HG03159 (cell line): ENCODE measurements around the gene CLSTN2.

Experiments used
- ATAC-seq: cut with Tn5 transposase; IDR thresholded peaks from one replicate; pipeline ENCODE4 v1.9.1; 2021; ENCODE audit warnings: mild to moderate bottlenecking, moderate library complexity; ENCODE audit not compliant: unreplicated experiment

The CLSTN2 gene

DNA sequence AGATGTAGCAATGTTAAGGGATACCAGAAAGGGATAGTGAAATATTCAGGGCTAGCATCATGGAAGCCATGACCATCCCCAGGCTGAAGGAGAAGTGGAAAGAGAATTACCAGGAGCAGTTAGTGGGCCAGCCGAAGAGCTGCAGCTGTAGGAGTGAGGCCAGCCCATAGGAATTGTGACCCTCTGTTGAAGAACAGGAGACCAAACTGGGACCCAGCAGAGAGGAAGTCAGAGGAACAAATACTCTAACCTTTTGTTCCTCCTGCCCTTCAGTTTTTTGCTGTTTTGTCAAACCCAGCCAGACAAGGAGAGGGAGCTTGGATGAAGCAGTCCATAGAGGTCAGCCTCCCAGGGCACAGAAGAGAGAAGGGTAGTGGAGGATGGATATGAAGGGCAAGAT lies 115.4 kb downstream of the CLSTN2 start:
- no peak for ATAC-seq

DNA sequence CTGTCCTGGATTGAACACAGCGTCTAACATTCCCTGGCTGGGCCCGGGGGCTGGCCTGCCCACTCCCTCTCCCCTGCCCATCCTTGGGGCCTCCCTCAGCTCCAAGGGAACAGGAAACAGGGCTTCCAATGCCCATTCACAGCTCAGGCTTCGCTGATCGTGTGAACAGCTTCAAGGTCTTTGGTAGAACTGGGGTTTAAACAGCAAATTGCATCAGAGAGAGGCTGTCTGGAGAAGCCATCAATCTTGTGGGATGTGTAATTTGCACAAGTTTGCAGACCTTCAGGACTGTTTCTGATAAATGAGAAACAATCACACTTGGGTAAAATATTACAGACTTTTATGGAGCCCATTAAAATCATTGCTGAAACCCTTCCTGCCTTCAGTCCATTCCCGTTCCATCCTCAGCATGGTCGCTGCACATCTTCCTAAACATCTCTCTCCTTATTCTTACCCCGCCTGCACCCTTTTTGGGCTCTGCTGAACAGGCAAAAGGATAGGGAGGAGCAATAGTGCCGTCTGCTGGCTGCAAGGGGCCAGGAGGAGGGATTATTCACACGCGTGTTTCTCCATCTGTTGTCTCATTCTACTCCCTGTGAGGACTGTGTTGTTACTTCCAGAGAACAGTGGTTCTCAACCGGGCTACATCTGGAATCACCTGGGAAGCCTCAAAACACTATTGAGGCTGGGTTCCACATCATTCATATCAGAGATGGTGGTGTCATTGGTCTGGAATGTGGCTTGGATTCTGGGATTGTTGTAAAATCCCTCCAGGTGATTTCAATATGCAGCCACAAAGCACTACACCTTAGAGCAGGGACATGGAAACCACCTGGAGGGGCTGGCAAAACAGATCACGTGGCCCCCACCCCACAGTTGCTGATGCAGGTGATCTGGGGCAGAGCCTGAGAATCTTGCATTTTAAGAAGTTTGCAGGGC lies 116.3 kb downstream of the CLSTN2 start:
- no peak for ATAC-seq

DNA sequence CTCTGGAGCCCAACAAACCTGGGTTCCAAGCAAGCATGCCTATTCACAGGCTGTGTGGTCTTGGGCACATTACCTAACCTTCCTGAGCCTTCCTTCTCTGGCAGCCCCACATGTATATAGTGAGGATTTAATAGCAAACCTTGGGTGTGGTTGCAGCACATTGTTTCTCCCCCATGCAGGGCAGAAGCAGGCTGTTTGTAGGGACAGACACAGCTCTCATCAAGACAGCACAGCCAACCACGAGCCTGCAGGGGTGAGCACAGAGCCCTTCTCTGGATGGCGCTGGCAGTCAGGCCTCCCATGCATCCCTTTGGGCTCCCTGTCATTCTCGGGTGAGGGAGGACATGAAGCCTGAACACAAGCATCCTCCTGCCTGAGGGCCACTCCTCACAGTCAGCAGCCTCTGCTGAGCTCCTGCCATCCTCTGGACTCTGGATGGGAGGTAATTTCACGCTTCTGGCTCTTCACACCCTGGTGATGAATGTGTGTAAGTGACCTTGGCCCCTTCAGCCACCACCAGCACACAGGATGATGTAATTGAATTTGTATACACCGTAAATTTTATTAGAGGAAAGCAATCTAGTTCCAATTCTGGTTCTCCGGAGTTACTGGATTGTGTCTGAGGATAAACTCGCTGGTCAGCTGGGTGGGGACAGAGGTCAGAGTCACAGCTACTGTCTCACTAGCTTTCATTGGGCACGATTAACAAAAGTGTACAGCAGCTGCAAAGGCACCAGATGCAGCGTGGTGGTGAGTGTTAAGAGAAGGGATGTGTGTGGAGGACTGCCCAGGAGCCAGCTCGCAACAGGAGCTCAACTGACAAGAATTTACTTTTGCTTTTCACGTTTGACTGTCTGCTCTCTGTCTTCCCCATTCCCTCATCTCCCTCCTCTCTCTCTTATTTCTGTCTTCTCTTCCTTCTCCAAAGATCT lies 118.1 kb downstream of the CLSTN2 start:
- no peak for ATAC-seq

DNA sequence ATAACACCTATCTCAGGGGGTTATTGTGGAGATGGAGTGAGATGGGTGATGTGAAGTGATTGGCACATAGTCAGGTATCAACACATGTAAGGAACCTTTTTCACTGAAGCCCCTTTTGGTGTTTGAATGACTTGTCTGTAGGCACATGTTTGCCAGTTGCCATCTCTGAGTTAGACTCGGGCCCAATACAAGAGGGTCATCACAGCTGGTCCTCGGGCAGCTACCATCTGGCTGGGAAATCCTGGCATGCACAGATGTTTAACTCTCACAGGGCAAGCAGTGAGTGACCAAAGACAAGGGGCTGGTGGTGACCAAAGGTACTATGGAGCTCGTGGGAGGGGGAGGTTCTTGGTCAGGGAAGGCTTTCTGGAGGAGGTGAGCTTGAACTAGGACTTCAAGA lies 118.8 kb downstream of the CLSTN2 start:
- ATAC-seq: no peak

DNA sequence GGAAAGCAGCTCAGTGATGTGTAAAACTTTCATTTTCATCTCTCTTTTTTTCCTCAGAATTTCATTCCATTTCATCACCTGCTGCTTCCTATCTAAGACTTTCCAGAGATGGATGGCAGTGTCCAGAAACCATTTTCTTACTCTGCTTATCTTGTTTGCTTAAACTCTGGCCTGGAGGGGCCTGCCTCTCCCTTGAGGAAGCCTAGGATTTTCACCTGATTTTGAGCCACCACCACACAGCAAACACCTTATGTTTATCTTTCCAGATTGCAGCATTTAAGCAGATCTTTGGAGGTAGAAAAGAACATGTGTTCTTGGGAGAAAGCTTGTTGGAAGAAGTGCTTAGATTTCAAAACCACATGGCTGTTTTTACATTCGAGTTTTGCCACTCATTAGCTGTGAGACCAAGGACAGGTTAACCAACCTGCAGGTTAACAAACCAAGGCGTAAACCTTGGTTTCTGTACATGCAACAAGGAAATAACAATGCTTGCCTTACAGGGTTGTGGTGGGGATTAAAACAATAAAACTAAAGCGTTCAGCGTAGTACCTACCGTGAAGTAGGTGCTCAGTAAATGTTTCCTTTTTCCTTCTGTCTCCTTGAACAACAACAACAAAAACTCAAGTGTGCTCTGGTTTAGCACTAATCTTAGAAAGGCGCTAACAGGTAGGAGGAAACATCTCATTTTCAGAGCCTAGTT lies 120.3 kb downstream of the CLSTN2 start:
- no peak for ATAC-seq

DNA sequence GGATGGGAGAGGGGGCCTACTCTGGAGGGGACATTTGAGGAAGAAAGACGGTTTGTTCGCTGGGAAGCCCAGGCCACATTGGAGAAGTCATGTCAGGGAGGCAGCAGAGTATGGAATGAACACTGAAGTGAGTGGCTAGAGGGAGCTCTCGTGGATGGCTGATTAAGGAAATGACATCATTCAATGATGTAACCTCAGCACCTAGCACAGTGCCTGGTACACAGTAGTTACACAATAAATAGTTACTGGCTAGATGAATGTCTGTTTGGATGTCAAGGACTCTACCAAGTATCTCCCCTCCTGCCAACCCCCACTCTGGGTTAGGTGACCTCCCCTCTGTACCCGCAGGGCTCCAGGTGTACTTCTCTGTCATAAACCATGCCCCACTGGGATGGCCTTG lies 121.1 kb downstream of the CLSTN2 start:
- no peak for ATAC-seq

DNA sequence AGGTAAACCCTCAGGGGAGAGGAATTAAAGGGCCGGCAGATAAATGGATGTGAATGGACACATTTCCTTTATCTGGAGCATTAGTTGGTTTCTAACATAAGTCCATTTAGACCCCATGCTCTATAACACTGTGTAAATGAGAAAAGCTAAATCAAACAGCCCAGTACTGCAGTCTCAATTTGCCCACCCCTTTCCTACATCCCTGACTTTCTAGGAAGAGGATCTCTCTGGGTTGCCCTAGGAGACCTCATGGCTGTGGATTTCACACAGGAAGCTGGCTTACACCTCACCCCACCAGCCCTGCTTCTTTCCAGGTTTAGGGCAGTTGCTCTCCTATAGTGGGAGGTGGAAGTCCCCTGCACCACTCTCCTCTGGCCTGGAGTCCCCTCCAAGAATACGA lies 126.2 kb downstream of the CLSTN2 start:
- ATAC-seq: no peak

DNA sequence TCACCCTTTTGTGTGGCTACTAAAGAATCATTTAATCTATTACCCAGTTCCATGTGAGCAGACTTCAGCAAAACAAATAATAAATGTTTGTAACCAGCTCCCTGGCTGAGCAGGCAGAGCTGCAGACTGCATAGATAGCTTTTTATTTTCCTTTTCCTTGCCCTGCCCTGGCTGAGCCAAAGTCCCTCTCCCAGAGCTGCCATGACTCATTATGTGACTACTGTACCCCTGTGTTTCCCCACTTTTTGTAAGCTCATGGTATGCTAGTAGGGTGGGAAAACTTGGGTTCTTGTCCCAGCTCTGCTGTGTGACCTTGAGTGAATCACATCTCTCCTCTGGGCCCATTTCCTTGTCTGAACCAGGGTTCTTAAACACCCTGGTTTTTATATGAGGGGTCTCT lies 127.5 kb downstream of the CLSTN2 start:
- ATAC-seq: no peak

DNA sequence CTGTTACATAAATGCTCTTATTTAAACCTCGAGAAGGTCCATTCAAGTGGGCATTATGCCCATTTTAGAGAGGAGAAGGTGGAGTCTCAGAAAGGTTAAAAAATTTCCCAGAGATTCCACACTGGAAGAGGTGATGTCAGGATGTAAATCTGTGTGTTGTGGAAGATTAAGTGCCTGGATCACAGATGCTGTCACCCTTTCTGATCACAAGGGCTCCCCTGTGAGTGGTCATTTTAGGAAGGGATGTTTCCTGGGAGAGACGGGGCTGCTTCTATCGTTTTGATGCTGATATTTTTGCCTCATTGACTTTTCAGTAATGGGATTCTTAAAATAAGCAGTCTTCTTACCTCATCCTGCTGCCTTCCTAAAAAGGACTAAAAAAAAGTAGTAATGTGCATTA lies 132.5 kb downstream of the CLSTN2 start:
- no peak for ATAC-seq

DNA sequence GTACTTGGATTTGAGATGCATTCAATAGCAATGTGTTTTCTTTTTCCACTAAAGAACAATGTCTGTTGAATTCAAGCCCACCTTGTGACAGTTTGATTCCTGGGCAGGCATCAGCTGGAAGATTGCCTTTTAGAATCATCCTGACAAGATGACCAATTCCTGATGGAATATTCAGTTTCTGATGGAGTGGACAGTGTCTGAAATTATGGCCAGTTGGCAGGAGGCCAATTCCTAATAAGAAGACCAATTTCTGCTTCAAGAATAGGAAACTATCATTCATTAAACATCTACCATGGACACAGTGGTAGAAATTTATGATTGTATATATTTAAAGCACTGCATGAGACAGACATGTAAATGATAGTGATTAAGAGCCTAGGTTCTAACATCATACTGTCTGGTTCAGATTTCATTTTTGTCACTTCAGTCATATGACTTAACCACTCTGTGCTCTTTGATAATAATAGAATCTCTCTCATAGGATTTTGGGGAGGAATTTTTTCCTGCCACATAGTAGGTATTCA lies 133.6 kb downstream of the CLSTN2 start:
- no peak for ATAC-seq

DNA sequence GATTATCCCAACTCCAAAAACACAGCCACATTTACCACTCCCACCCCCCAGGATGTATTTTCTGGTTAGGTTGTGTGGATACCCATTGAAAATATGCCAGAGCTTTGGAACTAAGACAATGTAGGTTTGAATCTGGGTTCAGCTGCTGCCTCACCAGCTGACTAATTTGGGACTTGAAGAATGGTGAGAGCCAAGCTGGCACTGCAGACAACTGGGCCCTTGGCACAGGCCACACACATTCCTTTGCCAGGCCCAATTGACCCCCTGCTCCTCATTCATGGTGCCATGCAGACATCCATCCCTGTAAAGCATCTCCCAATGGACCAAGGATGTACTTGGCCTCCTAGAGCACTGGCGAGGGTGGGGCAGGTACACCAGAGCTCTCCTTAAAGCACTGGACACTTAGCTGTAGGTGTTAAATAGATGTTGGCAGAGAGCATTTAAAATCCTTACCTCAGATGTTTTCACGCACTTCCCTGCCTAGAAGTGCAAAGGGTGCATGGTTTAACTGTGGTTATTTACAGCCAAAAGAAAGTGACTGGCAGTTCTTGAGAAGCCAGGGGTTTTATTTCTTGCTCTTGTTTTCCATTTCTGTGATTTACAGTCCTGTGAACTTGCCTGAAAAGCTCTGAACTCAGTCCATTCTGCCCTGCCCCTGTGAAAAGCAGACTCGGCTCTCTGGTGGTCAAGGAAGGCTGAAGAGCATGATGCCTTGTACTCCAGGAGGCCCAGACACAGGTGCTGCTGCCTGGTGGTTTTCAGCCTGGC lies 138.5 kb downstream of the CLSTN2 start:
- ATAC-seq: no peak

DNA sequence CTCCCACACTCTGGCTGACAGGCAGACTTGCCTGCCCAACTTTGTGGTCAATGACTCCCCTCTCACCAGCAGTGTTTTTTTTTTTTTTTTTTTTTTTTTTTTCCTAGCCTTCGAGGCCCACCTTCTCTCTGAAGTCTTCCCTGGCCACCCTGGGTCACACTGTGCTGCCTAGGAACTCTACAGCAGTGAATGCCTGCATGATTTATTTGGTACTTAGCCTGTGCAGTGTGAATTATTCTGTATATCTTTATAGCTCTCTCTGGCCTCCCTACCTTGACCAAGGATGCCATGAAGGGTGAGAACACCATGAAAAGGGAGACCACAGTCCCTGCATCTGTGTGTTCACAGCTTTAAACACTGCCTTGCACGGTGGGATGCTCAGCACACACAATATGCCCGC lies 141.6 kb downstream of the CLSTN2 start:
- no peak for ATAC-seq

DNA sequence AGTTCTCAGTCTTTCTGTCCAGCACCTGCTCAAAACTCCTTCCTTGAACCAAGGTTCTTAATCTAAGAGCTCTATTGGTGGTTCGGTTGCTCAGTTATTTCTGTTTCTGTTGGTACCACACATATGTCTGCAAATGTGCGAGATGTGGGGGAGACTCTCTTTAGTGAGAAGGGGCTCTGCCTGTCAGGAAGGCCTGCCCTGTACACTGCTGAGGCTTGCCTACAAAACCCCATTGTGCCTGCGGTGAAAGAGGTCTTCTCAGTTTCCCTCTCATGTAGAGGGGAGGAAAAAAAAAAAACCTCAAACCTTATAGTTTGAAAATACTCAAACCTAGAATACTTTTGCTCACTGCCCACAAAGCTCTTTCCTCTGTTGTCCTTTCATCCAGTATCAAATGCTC lies 142.4 kb downstream of the CLSTN2 start:
- no peak for ATAC-seq

DNA sequence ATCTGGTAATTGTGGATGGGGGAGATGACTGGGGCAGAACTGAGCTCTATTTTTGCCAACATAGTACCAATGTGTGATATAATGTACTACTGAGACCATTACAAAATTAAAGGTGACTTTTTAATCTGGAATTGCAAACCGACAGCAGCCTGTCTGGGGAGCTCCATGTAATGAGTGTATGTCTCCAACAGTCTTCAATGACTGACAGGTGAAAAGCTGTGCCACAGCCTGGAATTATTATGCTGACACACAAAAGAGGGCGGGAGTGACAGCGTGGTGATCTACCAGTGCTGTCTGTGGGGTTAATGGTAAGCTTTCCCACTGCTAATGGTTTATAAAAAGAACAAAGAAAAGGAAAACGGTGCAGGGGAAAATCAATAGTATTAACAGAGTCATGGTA lies 143.4 kb downstream of the CLSTN2 start:
- ATAC-seq: no peak

DNA sequence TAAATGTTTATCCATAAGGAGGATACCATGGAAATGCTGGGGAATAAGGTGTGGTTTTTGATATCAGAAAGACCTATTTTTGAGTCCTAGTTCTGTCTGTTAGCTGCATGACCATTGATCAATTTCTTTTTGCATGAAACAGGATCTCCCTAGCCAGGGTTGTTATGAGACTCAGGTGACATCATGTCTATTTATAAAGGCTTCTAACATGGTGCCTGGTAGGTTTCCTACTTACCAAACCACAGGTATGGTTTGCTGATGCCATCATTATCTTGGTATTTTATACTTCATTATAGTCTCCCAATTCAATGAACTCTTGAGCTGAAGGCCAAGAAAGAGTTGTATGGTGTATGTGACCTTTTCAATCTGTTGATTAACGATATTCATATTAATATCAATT lies 144.0 kb downstream of the CLSTN2 start:
- no peak for ATAC-seq

DNA sequence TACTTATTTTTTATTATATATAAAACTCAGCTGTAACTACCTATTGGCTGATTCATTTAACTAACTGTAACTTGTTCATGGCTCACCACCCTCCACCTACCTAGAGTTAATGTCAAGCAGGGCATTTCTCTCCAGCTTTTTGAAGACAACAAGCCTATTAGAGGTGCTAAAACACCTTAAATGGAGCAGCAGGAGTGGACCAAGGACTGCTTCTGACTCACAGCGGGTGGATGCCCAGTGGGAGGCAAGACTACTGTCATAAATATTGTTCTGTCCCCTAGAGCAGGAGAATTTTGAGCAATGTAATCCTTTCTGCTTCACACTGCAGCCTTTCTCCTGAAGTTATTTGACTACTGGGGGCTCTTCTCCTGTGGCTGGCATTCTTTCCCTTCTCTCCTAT lies 146.9 kb downstream of the CLSTN2 start:
- ATAC-seq: no peak

DNA sequence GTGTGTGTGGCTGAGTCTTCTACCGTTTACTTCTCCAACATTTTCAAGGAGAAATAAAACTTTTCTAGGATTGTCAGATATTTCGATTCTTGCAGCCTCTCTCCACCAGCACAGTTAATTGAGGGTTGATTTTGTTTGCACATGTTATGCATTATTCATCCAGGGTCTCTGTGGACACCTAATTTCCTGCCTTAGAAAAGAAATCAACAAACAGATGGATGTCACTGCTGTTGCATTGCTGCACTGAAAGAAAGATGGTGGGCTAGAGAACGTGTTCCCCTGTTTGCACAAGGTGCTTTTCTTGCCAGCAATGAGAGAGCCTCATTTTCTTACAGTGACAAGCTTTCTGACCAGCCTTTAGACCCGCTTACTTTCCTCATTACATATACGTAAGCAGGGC lies 150.0 kb downstream of the CLSTN2 start:
- ATAC-seq: no peak

DNA sequence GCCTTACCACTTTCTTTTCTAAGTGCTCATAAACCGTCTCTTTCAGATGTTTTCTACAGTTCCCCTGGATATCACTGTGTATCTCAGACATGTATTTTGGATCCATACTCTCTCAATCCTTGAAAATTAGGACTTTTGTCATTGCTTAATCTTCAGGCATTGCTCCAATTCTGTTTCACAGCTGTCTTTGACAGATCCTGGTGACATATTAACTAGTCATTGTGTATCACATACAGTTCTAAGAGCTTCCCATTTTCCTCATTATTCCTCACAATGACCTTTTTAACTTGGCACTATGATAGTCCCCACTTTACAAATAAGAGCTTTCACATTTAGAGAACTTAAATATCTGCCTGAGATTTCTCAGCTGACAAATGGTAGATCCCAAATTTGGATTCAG lies 151.7 kb downstream of the CLSTN2 start:
- no peak for ATAC-seq

DNA sequence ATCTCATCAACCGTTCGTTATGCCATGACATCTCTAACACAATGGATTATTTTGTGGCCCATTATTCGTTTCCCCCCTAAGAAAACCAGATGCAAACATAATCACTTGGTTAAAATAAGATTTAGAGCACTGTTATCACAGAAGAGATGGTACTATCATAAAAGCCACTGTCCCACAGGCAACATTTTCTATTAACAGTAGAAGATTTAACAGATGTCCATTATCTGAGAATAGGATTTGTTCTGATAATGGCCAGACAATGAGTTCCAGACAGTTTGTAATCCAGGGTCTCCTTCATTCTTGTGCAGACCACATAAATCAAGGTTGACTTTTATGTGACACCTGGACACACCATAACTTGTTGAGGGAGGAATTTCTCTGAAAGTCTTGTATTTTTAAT lies 153.1 kb downstream of the CLSTN2 start:
- no peak for ATAC-seq

DNA sequence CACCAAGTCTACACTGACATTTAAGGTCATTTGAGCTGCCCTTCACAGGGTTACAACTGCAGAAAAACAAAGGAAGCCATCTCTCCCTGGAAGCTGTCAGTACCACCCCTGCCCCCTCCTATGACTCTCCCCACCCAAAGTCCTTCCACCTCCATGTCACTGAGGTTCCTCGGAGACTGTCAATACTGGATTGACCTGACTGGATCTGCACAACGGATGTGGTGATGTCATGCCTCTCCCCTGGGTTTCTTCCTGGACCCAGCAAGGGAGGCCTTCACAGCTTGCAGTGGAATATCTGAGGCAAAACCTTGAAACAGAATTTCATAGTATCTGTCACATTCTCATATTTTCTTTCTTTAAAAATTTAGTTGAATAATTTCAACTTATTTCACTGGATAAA lies 153.5 kb downstream of the CLSTN2 start:
- ATAC-seq: no peak
